K562 (cell line): ENCODE measurements around the gene SUFU. TPM values are rescaled to one million over a fixed set of nuclear protein-coding genes. Genes with fewer than 3 reads are reported as not detected.

Experiments used
- ATAC-seq: fragments of 200-7000 bp; cut with Tn5 transposase; 3 replicates; pipeline ENCODE4 v1.9.1; 2020; ENCODE audit warnings: moderate library complexity
- BruUV-seq: library from RNA; stranded (reverse); fragments of 400-500 nt; replicated peaks from 2 replicates; lab custom pipeline; 2021; lab: Mats Ljungman, UMichigan
- CTCF ChIA-PET: fragments of 300-600 bp; formaldehyde crosslinking; extraction: SDS; loops from one replicate; lab custom pipeline; 2021; ENCODE audit warnings: low intra/inter-chr PET ratio; lab: Yijun Ruan, JAX
- POLR2A ChIA-PET: fragments of 300-600, 350-650 bp; sonication (Branson Sonifier 250); formaldehyde crosslinking; extraction: SDS; loops from one replicate; lab custom pipeline; 2021; ENCODE audit warnings: antibody characterized with exemption, inconsistent platforms; lab: Yijun Ruan, JAX
- DNase-seq, 4 experiments: peaks; one replicate each; pipeline versions ENCODE4 v3.0.0 to v3.0.0-alpha.2; 2011 to 2018; ENCODE audit warnings: low spot score in 3 of 4, mixed read lengths in 3 of 4; ENCODE audit errors: extremely low read depth in 1 of 4
- FAIRE-seq: peaks from 2 replicates; lab custom pipeline; 2011; peaks lifted over from hg19 to GRCh38; lab: Jason Lieb, UNC
- H2AFZ ChIP-seq: 2 replicates; pipeline ENCODE4 v1.6.0; 2011; ENCODE audit warnings: low read depth, low read length, control low read depth, inconsistent platforms
- H3K27ac ChIP-seq: fragments of 200-600 bp; 3 replicates; pipeline ENCODE4 v1.8.0; 2011; ENCODE audit warnings: low read depth, mild to moderate bottlenecking, control low read depth, inconsistent platforms, low read length, moderate library complexity, mixed read lengths; ENCODE audit errors: extremely low read depth
- H3K27me3 ChIP-seq, 2 experiments: fragments of 300-600 bp in 1 of 2; 2 replicates in 1 of 2; 3 replicates in 1 of 2; pipeline versions ENCODE4 v1.6.0 to v1.8.0; 2011; ENCODE audit warnings: inconsistent platforms in 2 of 2, low read length in 2 of 2, mild to moderate bottlenecking in 1 of 2, mixed read lengths in 1 of 2, moderate library complexity in 1 of 2; ENCODE audit not compliant: control insufficient read depth in 2 of 2, insufficient read depth in 2 of 2
- H3K36me3 ChIP-seq: fragments of 300-600 bp; 3 replicates; pipeline ENCODE4 v1.8.0; 2011; ENCODE audit warnings: mild to moderate bottlenecking, low read length, inconsistent platforms; ENCODE audit not compliant: control insufficient read depth, insufficient read depth
- H3K4me1 ChIP-seq, 2 experiments: fragments of 200-600 bp in 1 of 2; replicated peaks in 1 of 2; 2 replicates in 1 of 2; 3 replicates in 1 of 2; pipeline versions ENCODE4 v1.5.1 to v1.8.0; 2011; ENCODE audit warnings: inconsistent platforms in 2 of 2, low read length in 2 of 2, mild to moderate bottlenecking in 1 of 2, mixed read lengths in 1 of 2, moderate library complexity in 1 of 2; ENCODE audit not compliant: control insufficient read depth in 2 of 2, insufficient read depth in 2 of 2
- H3K4me2 ChIP-seq: 2 replicates; pipeline ENCODE4 v1.6.1; 2011; ENCODE audit warnings: low read length, control low read depth, inconsistent platforms, mixed read lengths; ENCODE audit not compliant: insufficient read depth
- H3K4me3 ChIP-seq: fragments of 200-600 bp; sonication (generic), shearing (Covaris generic); 2 replicates; pipeline ENCODE4 v1.5.1; 2016; ENCODE audit warnings: control low read depth, inconsistent platforms
- H3K79me2 ChIP-seq: fragments of 200-600 bp; 3 replicates; pipeline ENCODE4 v1.8.0; 2011; ENCODE audit warnings: low read length, inconsistent platforms; ENCODE audit not compliant: control insufficient read depth, insufficient read depth
- H3K9ac ChIP-seq, 2 experiments: 2 replicates each; pipeline versions ENCODE4 v1.6.0 to v1.6.1; 2011; ENCODE audit warnings: low read depth in 2 of 2, low read length in 2 of 2, control low read depth in 1 of 2, inconsistent platforms in 1 of 2, mild to moderate bottlenecking in 1 of 2, mixed read lengths in 1 of 2; ENCODE audit not compliant: insufficient read depth in 1 of 2
- H3K9me1 ChIP-seq: one replicate; pipeline ENCODE4 v1.6.0; 2011; ENCODE audit warnings: inconsistent platforms, mild to moderate bottlenecking, low read length, moderate library complexity; ENCODE audit not compliant: control insufficient read depth, insufficient read depth
- H3K9me3 ChIP-seq: replicated peaks from 2 replicates; pipeline ENCODE4 v1.5.1; 2011; ENCODE audit warnings: low read depth, low read length, inconsistent platforms; ENCODE audit not compliant: control insufficient read depth, insufficient read depth
- H4K20me1 ChIP-seq: replicated peaks from 2 replicates; pipeline ENCODE4 v1.6.1; 2011; ENCODE audit warnings: low read length, inconsistent platforms, mixed read lengths; ENCODE audit not compliant: control insufficient read depth, insufficient read depth
- ERF ChIP-seq: fragments of 450-650 bp; formaldehyde crosslinking; IDR thresholded peaks from 2 replicates; pipeline ENCODE4 v1.4.0; 2020; ENCODE audit warnings: mild to moderate bottlenecking, mixed read lengths
- ETV1 ChIP-seq: fragments of 450-650 bp; conservative IDR thresholded peaks from 2 replicates; pipeline ENCODE4 v1.6.1; 2016; ENCODE audit warnings: missing genetic modification characterization, control low read depth, low read depth, missing compliant biosample characterization
- YBX1 ChIP-seq: fragments of 450-650 bp; IDR thresholded peaks from 2 replicates; pipeline ENCODE4 v1.7.1; 2016; ENCODE audit warnings: mild to moderate bottlenecking
- ZNF23 ChIP-seq: fragments of 250-450 bp; sonication (Bioruptor Pico); IDR thresholded peaks from 2 replicates; pipeline ENCODE4 v1.4.0; 2020; ENCODE audit warnings: mild to moderate bottlenecking
- ZNF785 ChIP-seq: fragments of 250-450 bp; sonication (Bioruptor Pico); IDR thresholded peaks from 2 replicates; pipeline ENCODE4 v1.4.0; 2020; ENCODE audit warnings: mild to moderate bottlenecking
- WGBS: fragments of 100-300 bp; shearing (Covaris generic); methylation state at CpG from one replicate; pipeline ENCODE4 v1.1.6; 2016; ENCODE audit warnings: low coverage, mixed read lengths; ENCODE audit not compliant: insufficient coverage; ENCODE audit errors: missing lambda C conversion rate; 5-methylcytosine and 5-hydroxymethylcytosine counted together
- in situ Hi-C: fragments of 300-500 bp; cut with MboI; formaldehyde crosslinking; loops from 4 replicates; pipeline ENCODE4 v1.15.0; 2018; ENCODE audit warnings: inconsistent platforms, mixed read lengths
- intact Hi-C: fragments of 100-400 bp; cut with micrococcal nuclease; formaldehyde crosslinking; loops from 2 replicates; pipeline ENCODE4 v1.14.2; 2022
- polyA plus RNA-seq, 8 experiments: library from polyadenylated mRNA; depleted of rRNA in 4 of 8; stranded (reverse) in 5 of 8; unstranded in 3 of 8; fragments of >200 nt; fragmentation: Nextera tagmentation in 2 of 8; fragmentation: Illumina TruSeq in 1 of 8; extraction: Ambion mirVana in 2 of 8; extraction: Trizol in 1 of 8; gene quantifications; 2 replicates each; pipeline versions ENCODE4 v1.2.1 to v1.2.3, GENCODE V29; 2011 to 2014; ENCODE audit warnings: inconsistent platforms in 1 of 8, missing spikeins in 1 of 8
- total RNA-seq, 7 experiments: library from RNA; depleted of rRNA in 6 of 7; stranded (reverse); fragments of >200 nt in 6 of 7; fragmentation: Illumina TruSeq in 2 of 7; extraction: Trizol in 2 of 7; gene quantifications; 2 replicates each; pipeline versions ENCODE4 v1.2.1 to v1.2.3, GENCODE V29; 2011 to 2021; ENCODE audit warnings: low replicate concordance in 1 of 7
- TF ChIP-seq, protein P1 (sequence below): fragments of 450-650 bp; IDR thresholded peaks from 2 replicates; pipeline ENCODE4 v1.6.1; 2016; ENCODE audit warnings: antibody characterized with exemption
- TF ChIP-seq, protein P2 (sequence below): fragments of 250-450 bp; sonication (Bioruptor Pico); IDR thresholded peaks from 2 replicates; pipeline ENCODE4 v1.5.0; 2021

Gene SUFU
- total and polyA plus RNA-seq, 9 of the 15 experiments (the other 6 are each of a cell fraction or from before 2014, with no cell fraction given): 0.59 to 6.3 (median 0.82) TPM

DNA sequence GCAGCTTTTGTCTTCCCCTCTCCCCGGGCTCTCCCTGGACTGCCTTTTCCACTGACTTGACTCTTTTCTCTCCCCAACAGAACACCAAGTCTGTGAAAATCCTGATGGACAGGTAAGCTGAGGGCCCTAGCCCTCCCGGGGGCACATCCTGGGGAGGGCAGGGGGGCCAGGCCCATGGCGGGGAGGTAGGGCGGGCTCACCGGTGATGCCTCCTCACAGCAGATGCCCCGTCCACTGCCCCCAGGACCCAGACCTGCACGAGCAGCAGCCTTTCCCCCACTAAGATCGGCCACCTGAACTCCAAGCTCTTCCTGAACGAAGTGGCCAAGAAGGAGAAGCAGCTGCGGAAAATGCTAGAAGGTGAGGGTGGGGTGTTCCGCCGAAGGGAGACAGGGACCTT lies 152.3 kb downstream of the SUFU start:
- FAIRE-seq (no peak), ATAC-seq (no peak), DNase-seq (no peak)
- no TSS peak for BruUV-seq
- H3K9me1 ChIP-seq: no peaks in the 10 kb centered on the region
- H3K27me3 ChIP-seq: no peaks in the 10 kb centered on the region
- TF ChIP-seq, protein P1, sequence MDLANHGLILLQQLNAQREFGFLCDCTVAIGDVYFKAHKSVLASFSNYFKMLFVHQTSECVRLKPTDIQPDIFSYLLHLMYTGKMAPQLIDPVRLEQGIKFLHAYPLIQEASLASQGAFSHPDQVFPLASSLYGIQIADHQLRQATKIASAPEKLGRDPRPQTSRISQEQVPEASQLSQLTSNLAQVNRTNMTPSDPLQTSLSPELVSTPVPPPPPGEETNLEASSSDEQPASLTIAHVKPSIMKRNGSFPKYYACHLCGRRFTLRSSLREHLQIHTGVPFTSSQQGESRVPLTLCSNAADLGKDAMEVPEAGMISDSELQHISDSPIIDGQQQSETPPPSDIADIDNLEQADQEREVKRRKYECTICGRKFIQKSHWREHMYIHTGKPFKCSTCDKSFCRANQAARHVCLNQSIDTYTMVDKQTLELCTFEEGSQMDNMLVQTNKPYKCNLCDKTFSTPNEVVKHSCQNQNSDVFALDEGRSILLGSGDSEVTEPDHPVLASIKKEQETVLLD: no peak
- TF ChIP-seq ERF (no peak), YBX1 (no peak), ZNF23 (CRISPR knock-in tag) (no peak), ZNF785 (CRISPR knock-in tag) (no peak), ETV1 (tag) (no peak)
- TF ChIP-seq, protein P2, sequence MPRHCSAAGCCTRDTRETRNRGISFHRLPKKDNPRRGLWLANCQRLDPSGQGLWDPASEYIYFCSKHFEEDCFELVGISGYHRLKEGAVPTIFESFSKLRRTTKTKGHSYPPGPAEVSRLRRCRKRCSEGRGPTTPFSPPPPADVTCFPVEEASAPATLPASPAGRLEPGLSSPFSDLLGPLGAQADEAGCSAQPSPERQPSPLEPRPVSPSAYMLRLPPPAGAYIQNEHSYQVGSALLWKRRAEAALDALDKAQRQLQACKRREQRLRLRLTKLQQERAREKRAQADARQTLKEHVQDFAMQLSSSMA (CRISPR knock-in tag): no peak
- no peak overlapping the region for H3K27ac ChIP-seq
- H3K79me2 ChIP-seq: peaks cover 20% of the 10 kb centered on the region
- no peak overlapping the region for H2AFZ ChIP-seq
- WGBS: 100% methylated on average over 2 of the region's 12 CpGs
- H3K4me2 ChIP-seq: no peak overlapping the region
- ChIA-PET POLR2A (interaction anchor here (0.6 to 7.3 kb wide), 5 partner anchors 9 to 1312 kb away, joined by 3 to 60 read pairs (median 3); partner anchors contain the start of gene TRIM8), CTCF (no interaction called here)
- no peaks in the 10 kb centered on the region for H4K20me1 ChIP-seq
- no peak overlapping the region for H3K4me3 ChIP-seq
- H3K36me3 ChIP-seq: peaks cover 59% of the 10 kb centered on the region; the same call in 2 of the 3 replicates
- in situ Hi-C loops (no loop called here), intact Hi-C loops (no loop called here)
- no peak overlapping the region for H3K9ac ChIP-seq
- no peaks in the 10 kb centered on the region for H3K9me3 ChIP-seq
- H3K4me1 ChIP-seq: peaks cover 0 to 26% of the 10 kb centered on the region in 2 experiments; a peak in 2 of 5 replicates
